Mesothelial cell of epicardium (in vitro differentiated cells): ENCODE results near the gene ARRDC4. TPM values are rescaled to one million over a fixed set of nuclear protein-coding genes. Genes with fewer than 3 reads are reported as not detected.
"Not testable (repeated sequence)": the region's sequence is repeated elsewhere in the genome, so short reads cannot be mapped to it uniquely, and the experiment has no call there.

Source experiments
- DNase-seq, 2 experiments: peaks; one replicate each; pipeline ENCODE4 v3.0.0; 2021; ENCODE audit warnings: low spot score in 2 of 2; ENCODE audit not compliant: unreplicated experiment in 2 of 2
- H3K27ac Mint-ChIP-seq: 2 replicates; pipeline ENCODE4 v1.8.0; 2021; ENCODE audit warnings: mixed read lengths
- H3K27me3 Mint-ChIP-seq: 2 replicates; pipeline ENCODE4 v1.8.0; 2021; ENCODE audit warnings: low read depth, mixed read lengths
- H3K36me3 Mint-ChIP-seq: 2 replicates; pipeline ENCODE4 v1.8.0; 2021; ENCODE audit warnings: mixed read lengths
- H3K4me1 Mint-ChIP-seq: 2 replicates; pipeline ENCODE4 v1.8.0; 2021; ENCODE audit warnings: mixed read lengths
- H3K4me3 Mint-ChIP-seq: 2 replicates; pipeline ENCODE4 v1.8.0; 2021; ENCODE audit warnings: mild to moderate bottlenecking, moderate library complexity, mixed read lengths
- H3K9me3 Mint-ChIP-seq: 2 replicates; pipeline ENCODE4 v1.8.0; 2021; ENCODE audit warnings: mixed read lengths
- CTCF ChIP-seq: fragments of 200-600 bp; sonication (generic); IDR thresholded peaks from one replicate; pipeline ENCODE4 v1.5.0; 2021; ENCODE audit warnings: antibody characterized with exemption; ENCODE audit not compliant: unreplicated experiment
- total RNA-seq: library from RNA; stranded (reverse); gene quantifications from 3 replicates; pipeline ENCODE4 v1.2.1, GENCODE V29; 2021

ARRDC4 gene
- total RNA-seq, 1 donor from 2014 or later, result 16.2 TPM

GRCh38 chr15:97981758-97982157 lies 21.3 kb downstream of the ARRDC4 start:
- peaks cover 14% of the 10 kb centered on the region for H3K4me1 Mint-ChIP-seq
- H3K27ac Mint-ChIP-seq, result no peak overlapping the region
- H3K27me3 Mint-ChIP-seq, result peaks cover 1% of the 10 kb centered on the region
- peaks cover 11% of the 10 kb centered on the region for H3K9me3 Mint-ChIP-seq
- TF ChIP-seq CTCF, result no peak
- no peak overlapping the region for H3K4me3 Mint-ChIP-seq
- DNase-seq, result no peak
- H3K36me3 Mint-ChIP-seq, result no peaks in the 10 kb centered on the region

GRCh38 chr15:97984157-97984556 lies 23.7 kb downstream of the ARRDC4 start:
- no peak overlapping the region for H3K4me3 Mint-ChIP-seq
- H3K9me3 Mint-ChIP-seq, result peaks cover 20% of the 10 kb centered on the region

GRCh38 chr15:97985979-97986378 lies 25.5 kb downstream of the ARRDC4 start:
- H3K36me3 Mint-ChIP-seq, DNase-seq, H3K4me3 Mint-ChIP-seq, H3K4me1 Mint-ChIP-seq, H3K27me3 Mint-ChIP-seq, H3K27ac Mint-ChIP-seq: not testable (repeated sequence)
- H3K9me3 Mint-ChIP-seq, result peaks cover 23% of the 10 kb centered on the region

More at GRCh38 chr15:97984157-97984556, 23.7 kb downstream of the ARRDC4 start:
- Mint-ChIP-seq H3K4me1 (peaks cover 5% of the 10 kb centered on the region), H3K36me3 (no peaks in the 10 kb centered on the region), H3K27ac (no peak overlapping the region), H3K27me3 (peaks cover 1% of the 10 kb centered on the region)
- DNase-seq, result no peak
- no peak for TF ChIP-seq CTCF

- DNase-seq, result no peak
- Mint-ChIP-seq H3K4me1 (peaks cover 5% of the 10 kb centered on the region), H3K27me3 (peaks cover under 1% of the 10 kb centered on the region), H3K36me3 (no peaks in the 10 kb centered on the region), H3K27ac (no peak overlapping the region), H3K9me3 (peaks cover 24% of the 10 kb centered on the region), H3K4me3 (no peak overlapping the region)
- TF ChIP-seq CTCF, result no peak
Observed at GRCh38 chr15:97986781-97987180, 26.3 kb downstream of the ARRDC4 start.

- no peak for DNase-seq
- no peak for TF ChIP-seq CTCF
- Mint-ChIP-seq H3K4me3 (no peak overlapping the region), H3K27ac (no peak overlapping the region), H3K27me3 (peaks cover 4% of the 10 kb centered on the region), H3K36me3 (no peaks in the 10 kb centered on the region), H3K9me3 (peaks cover 24% of the 10 kb centered on the region), H3K4me1 (no peaks in the 10 kb centered on the region)
Observed at GRCh38 chr15:97989299-97989698, 28.8 kb downstream of the ARRDC4 start.

GRCh38 chr15:97991972-97992541 lies 31.6 kb downstream of the ARRDC4 start:
- peaks cover 13% of the 10 kb centered on the region for H3K9me3 Mint-ChIP-seq
- TF ChIP-seq CTCF, result no peak
- H3K36me3 Mint-ChIP-seq, result no peaks in the 10 kb centered on the region
- H3K4me3 Mint-ChIP-seq, result no peak overlapping the region
- H3K27ac Mint-ChIP-seq, result no peak overlapping the region
- peaks cover 14% of the 10 kb centered on the region for H3K27me3 Mint-ChIP-seq
- no peaks in the 10 kb centered on the region for H3K4me1 Mint-ChIP-seq
- DNase-seq, result no peak
